IMR-90 (cell line): ENCODE data around the gene LSM7. TPM values are rescaled to one million over a fixed set of nuclear protein-coding genes. Genes with fewer than 3 reads are reported as not detected.

ENCODE experiments used
- ATAC-seq: fragments of 200-7000 bp; cut with Tn5 transposase; 2 replicates; pipeline ENCODE4 v1.9.1; 2020; ENCODE audit warnings: low read depth, mild to moderate bottlenecking, moderate library complexity
- BruUV-seq: library from RNA; stranded (reverse); fragments of 400-500 nt; replicated peaks from 2 replicates; lab custom pipeline; 2021; lab: Mats Ljungman, UMichigan
- CTCF ChIA-PET: fragments of 300-600 bp; formaldehyde crosslinking; extraction: SDS; loops from one replicate; lab custom pipeline; 2021; ENCODE audit warnings: antibody characterized with exemption; lab: Yijun Ruan, JAX
- POLR2A ChIA-PET: fragments of 300-600 bp; sonication (Branson Sonifier 250); formaldehyde crosslinking; loops from one replicate; lab custom pipeline; 2022; ENCODE audit warnings: antibody characterized with exemption; ENCODE audit not compliant: unreplicated experiment; lab: Charles Lee
- DNase-seq: peaks from one replicate; pipeline ENCODE4 v3.0.0; 2013
- H2AFZ ChIP-seq: replicated peaks from 2 replicates; pipeline ENCODE3; 2013; ENCODE audit warnings: low read length, mild to moderate bottlenecking; ENCODE audit not compliant: poor library complexity
- H2AK5ac ChIP-seq: 2 replicates; pipeline ENCODE4 v1.6.1; 2013; ENCODE audit warnings: low read depth, low read length, inconsistent platforms
- H2AK9ac ChIP-seq: replicated peaks from 2 replicates; pipeline ENCODE3; 2013; ENCODE audit warnings: mild to moderate bottlenecking, low read depth, low read length, moderate library complexity; ENCODE audit not compliant: poor library complexity
- H2BK120ac ChIP-seq: 2 replicates; pipeline ENCODE4 v1.6.1; 2013; ENCODE audit warnings: low read depth, low read length, inconsistent platforms
- H2BK15ac ChIP-seq: 3 replicates; pipeline ENCODE4 v1.6.1; 2013; ENCODE audit warnings: low read depth, low read length, inconsistent platforms
- H2BK20ac ChIP-seq: 2 replicates; pipeline ENCODE4 v1.6.1; 2013; ENCODE audit warnings: low read depth, mild to moderate bottlenecking, inconsistent platforms, low read length, moderate library complexity
- H2BK5ac ChIP-seq: 2 replicates; pipeline ENCODE4 v1.6.1; 2013; ENCODE audit warnings: mild to moderate bottlenecking, low read depth, low read length, inconsistent platforms; ENCODE audit not compliant: poor library complexity, severe bottlenecking
- H3K14ac ChIP-seq: replicated peaks from 2 replicates; pipeline ENCODE4 v1.6.1; 2013; ENCODE audit warnings: low read depth, low read length, inconsistent platforms
- H3K18ac ChIP-seq: 2 replicates; pipeline ENCODE4 v1.6.1; 2013; ENCODE audit warnings: low read depth, low read length, control low read depth
- H3K23ac ChIP-seq: 2 replicates; pipeline ENCODE4 v1.6.1; 2013; ENCODE audit warnings: low read depth, low read length, inconsistent platforms
- H3K27ac ChIP-seq: 2 replicates; pipeline ENCODE4 v1.5.1; 2013; ENCODE audit warnings: mild to moderate bottlenecking, control low read depth, low read length; ENCODE audit not compliant: insufficient read depth
- H3K27me3 ChIP-seq: 2 replicates; pipeline ENCODE4 v1.6.1; 2013; ENCODE audit warnings: low read length; ENCODE audit not compliant: control insufficient read depth, insufficient read depth
- H3K36me3 ChIP-seq: 2 replicates; pipeline ENCODE4 v1.6.1; 2013; ENCODE audit warnings: low read length, mixed read lengths; ENCODE audit not compliant: control insufficient read depth, insufficient read depth
- H3K4ac ChIP-seq: 2 replicates; pipeline ENCODE4 v1.6.1; 2013; ENCODE audit warnings: low read depth, low read length, inconsistent platforms
- H3K4me1 ChIP-seq: 2 replicates; pipeline ENCODE4 v1.6.1; 2013; ENCODE audit warnings: low read length, mixed read lengths; ENCODE audit not compliant: control insufficient read depth, insufficient read depth
- H3K4me2 ChIP-seq: 2 replicates; pipeline ENCODE4 v1.6.1; 2013; ENCODE audit warnings: low read depth, mild to moderate bottlenecking, control low read depth, low read length, moderate library complexity
- H3K4me3 ChIP-seq: 2 replicates; pipeline ENCODE4 v1.5.1; 2013; ENCODE audit warnings: low read depth, mild to moderate bottlenecking, control low read depth, low read length, moderate library complexity; ENCODE audit not compliant: insufficient read depth
- H3K56ac ChIP-seq: 2 replicates; pipeline ENCODE4 v1.6.1; 2013; ENCODE audit warnings: low read length, inconsistent platforms; ENCODE audit not compliant: insufficient read depth; ENCODE audit errors: extremely low read depth
- H3K79me1 ChIP-seq, 2 experiments: 2 replicates each; pipeline ENCODE4 v1.6.1; 2013; ENCODE audit warnings: low read length in 2 of 2, inconsistent platforms in 1 of 2, low read depth in 1 of 2
- H3K9ac ChIP-seq: 2 replicates; pipeline ENCODE4 v1.6.1; 2013; ENCODE audit warnings: low read depth, low read length, control low read depth
- H3K9me1 ChIP-seq: 2 replicates; pipeline ENCODE4 v1.6.1; 2013; ENCODE audit warnings: low read length, inconsistent platforms; ENCODE audit not compliant: insufficient read depth
- H3K9me3 ChIP-seq: 2 replicates; pipeline ENCODE4 v1.6.1; 2013; ENCODE audit warnings: low read length; ENCODE audit not compliant: control insufficient read depth, insufficient read depth
- H4K20me1 ChIP-seq: 2 replicates; pipeline ENCODE4 v1.6.1; 2013; ENCODE audit warnings: low read length, inconsistent platforms; ENCODE audit not compliant: insufficient read depth
- H4K5ac ChIP-seq: 2 replicates; pipeline ENCODE4 v1.6.1; 2013; ENCODE audit warnings: mild to moderate bottlenecking, low read depth, low read length, control low read depth
- H4K8ac ChIP-seq, 2 experiments: 2 replicates each; pipeline ENCODE4 v1.6.1; 2013; ENCODE audit warnings: low read depth in 2 of 2, low read length in 2 of 2, control low read depth in 1 of 2, inconsistent platforms in 1 of 2
- H4K91ac ChIP-seq: 2 replicates; pipeline ENCODE4 v1.6.1; 2013; ENCODE audit warnings: low read depth, low read length, inconsistent platforms; ENCODE audit not compliant: insufficient read depth
- BHLHE40 ChIP-seq: fragments of 150-350 bp; IDR thresholded peaks from 2 replicates; pipeline ENCODE4 v1.6.1; 2016; ENCODE audit warnings: mild to moderate bottlenecking, low read depth, low read length
- CEBPB ChIP-seq: IDR thresholded peaks from 2 replicates; pipeline ENCODE4 v1.6.1; 2012; ENCODE audit warnings: low read depth, low read length, improper control_type of control experiment
- CHD1 ChIP-seq: IDR thresholded peaks from 2 replicates; pipeline ENCODE4 v1.6.1; 2012; ENCODE audit warnings: low read depth, low read length, improper control_type of control experiment
- CTCF ChIP-seq: conservative IDR thresholded peaks from 2 replicates; pipeline ENCODE4 v1.5.1; 2012; ENCODE audit warnings: mild to moderate bottlenecking, low read depth, low read length, improper control_type of control experiment
- ELK1 ChIP-seq: fragments of 150-350 bp; IDR thresholded peaks from 2 replicates; pipeline ENCODE4 v1.6.1; 2016; ENCODE audit warnings: low read depth, mild to moderate bottlenecking, low read length, moderate library complexity, borderline replicate concordance
- FOS ChIP-seq: fragments of 150-350 bp; IDR thresholded peaks from 2 replicates; pipeline ENCODE4 v1.6.1; 2016; ENCODE audit warnings: low read depth, low read length
- MAZ ChIP-seq: IDR thresholded peaks from 2 replicates; pipeline ENCODE4 v1.6.1; 2012; ENCODE audit warnings: low read depth, mild to moderate bottlenecking, low read length, improper control_type of control experiment, moderate library complexity, borderline replicate concordance
- MXI1 ChIP-seq: IDR thresholded peaks from 2 replicates; pipeline ENCODE4 v1.6.1; 2012; ENCODE audit warnings: low read depth, mild to moderate bottlenecking, low read length, moderate library complexity, borderline replicate concordance
- NFE2L2 ChIP-seq: fragments of 150-350 bp; IDR thresholded peaks from 2 replicates; pipeline ENCODE4 v1.6.1; 2016; ENCODE audit warnings: low read depth, mild to moderate bottlenecking, low read length
- POLR2A ChIP-seq: IDR thresholded peaks from 2 replicates; pipeline ENCODE4 v1.6.1; 2012; ENCODE audit warnings: mild to moderate bottlenecking, low read depth, low read length
- RCOR1 ChIP-seq: IDR thresholded peaks from 2 replicates; pipeline ENCODE4 v1.6.1; 2012; ENCODE audit warnings: mild to moderate bottlenecking, low read length, improper control_type of control experiment; ENCODE audit not compliant: insufficient replicate concordance
- SMC3 ChIP-seq: fragments of 150-350 bp; IDR thresholded peaks from 2 replicates; pipeline ENCODE4 v1.6.1; 2016; ENCODE audit warnings: low read depth, mild to moderate bottlenecking, antibody characterized with exemption, low read length, moderate library complexity
- USF2 ChIP-seq: fragments of 150-350 bp; IDR thresholded peaks from 2 replicates; pipeline ENCODE4 v1.6.1; 2017; ENCODE audit warnings: mild to moderate bottlenecking, antibody characterized with exemption, low read length, low read depth
- WGBS, 2 experiments: methylation state at CpG; one replicate each; pipeline versions ENCODE4 v1.1.5 to v1.1.7; 2013; ENCODE audit warnings: missing lambda C conversion rate in 2 of 2; ENCODE audit not compliant: insufficient read length in 1 of 2; ENCODE audit errors: extremely low coverage in 2 of 2; 5-methylcytosine and 5-hydroxymethylcytosine counted together
- dilution Hi-C: fragments of 300-500 bp; cut with HindIII; formaldehyde crosslinking; loops from one replicate; pipeline ENCODE4 v1.14.3; 2018; ENCODE audit warnings: low sequenced_read_pairs; ENCODE audit not compliant: unreplicated experiment
- in situ Hi-C: fragments of 300-500 bp; cut with MboI; formaldehyde crosslinking; loops from 3 replicates; pipeline ENCODE4 v1.14.3; 2019; ENCODE audit warnings: low sequenced_read_pairs, inconsistent platforms, mixed read lengths
- intact Hi-C: fragments of 100-400 bp; cut with micrococcal nuclease; formaldehyde crosslinking; loops from 2 replicates; pipeline ENCODE4 v1.10.0; 2022
- polyA plus RNA-seq, 3 experiments: library from polyadenylated mRNA; depleted of rRNA; stranded (reverse); fragments of >200 nt; gene quantifications; 2 replicates each; pipeline ENCODE4 v1.2.3, GENCODE V29; 2012; ENCODE audit warnings: low replicate concordance in 1 of 3
- total RNA-seq: library from RNA; depleted of rRNA; stranded (reverse); fragments of >200 nt; gene quantifications from 2 replicates; pipeline ENCODE4 v1.2.3, GENCODE V29; 2012

Gene LSM7
- total and polyA plus RNA-seq, 2 of the 4 experiments (the other 2 are of a cell fraction): 145 to 708 TPM

GRCh38 chr19:2375353-2376121 is 47.2 kb upstream of the LSM7 start (continued):
- TF ChIP-seq CTCF: no peak

- BruUV-seq: no TSS peak
- H4K20me1 ChIP-seq: no peaks in the 10 kb centered on the region
- ATAC-seq (no peak), DNase-seq (no peak)
- H2AK5ac ChIP-seq: no peak overlapping the region
- CTCF ChIA-PET: no interaction called here
- no peak overlapping the region for H4K91ac ChIP-seq
- no peak overlapping the region for H2BK5ac ChIP-seq
- 87% methylated on average over 3 of the region's 13 CpGs; no CpG with 5 or more reads in 1 of the 2 experiments for WGBS, 2 experiments
- H4K5ac ChIP-seq: no peak overlapping the region
- H2BK15ac ChIP-seq: no peak overlapping the region
- peaks cover 2% of the 10 kb centered on the region for H3K9me3 ChIP-seq
- no peaks in the 10 kb centered on the region for H3K36me3 ChIP-seq
- in situ Hi-C loops: no loop called here
- H3K4ac ChIP-seq: no peak overlapping the region
- no peak overlapping the region for H3K23ac ChIP-seq
- H3K9ac ChIP-seq: no peak overlapping the region
- H3K9me1 ChIP-seq: no peaks in the 10 kb centered on the region; the same call in 1 of the 2 replicates
- H3K27ac ChIP-seq: no peak overlapping the region
- POLR2A ChIA-PET: no interaction called here
- no peaks in the 10 kb centered on the region for H3K79me1 ChIP-seq
- H3K14ac ChIP-seq: no peak overlapping the region
- intact Hi-C loops: no loop called here
- no peak overlapping the region for H4K8ac ChIP-seq
- H3K18ac ChIP-seq: no peak overlapping the region
- H2AK9ac ChIP-seq: no peak overlapping the region
- no peak overlapping the region for H2BK20ac ChIP-seq
- H3K4me1 ChIP-seq: no peaks in the 10 kb centered on the region; the same call in 1 of the 2 replicates
- H2BK120ac ChIP-seq: no peak overlapping the region
- H2AFZ ChIP-seq: no peak overlapping the region
- no peak overlapping the region for H3K56ac ChIP-seq
- H3K4me2 ChIP-seq: no peak overlapping the region
- no peak overlapping the region for H3K4me3 ChIP-seq
- H3K27me3 ChIP-seq: peaks cover 4% of the 10 kb centered on the region; the same call in 1 of the 2 replicates
- dilution Hi-C loops: no loop called here
- no peak for TF ChIP-seq RCOR1
- TF ChIP-seq MAZ: no peak
- no peak for TF ChIP-seq ELK1
- TF ChIP-seq FOS: no peak
- TF ChIP-seq SMC3: no peak
- no peak for TF ChIP-seq USF2
- no peak for TF ChIP-seq MXI1
- TF ChIP-seq POLR2A: no peak
- TF ChIP-seq NFE2L2: no peak
- no peak for TF ChIP-seq BHLHE40
- no peak for TF ChIP-seq CHD1
- TF ChIP-seq CEBPB: no peak
Measured at GRCh38 chr19:2374808-2375207, 46.4 kb upstream of the LSM7 start.
